SIG-M5 (cell line): ENCODE measurements around the gene PTK7.
A peak's percentile ranks its signal among the peaks of the same experiment; 100 is the strongest.
"Not testable (repeated sequence)": the region's sequence is repeated elsewhere in the genome, so short reads cannot be mapped to it uniquely, and the experiment has no call there.

Experiments
- DNase-seq: peaks from one replicate; lab custom pipeline; 2025; lab: John Stamatoyannopoulos, UW

Gene PTK7

DNA sequence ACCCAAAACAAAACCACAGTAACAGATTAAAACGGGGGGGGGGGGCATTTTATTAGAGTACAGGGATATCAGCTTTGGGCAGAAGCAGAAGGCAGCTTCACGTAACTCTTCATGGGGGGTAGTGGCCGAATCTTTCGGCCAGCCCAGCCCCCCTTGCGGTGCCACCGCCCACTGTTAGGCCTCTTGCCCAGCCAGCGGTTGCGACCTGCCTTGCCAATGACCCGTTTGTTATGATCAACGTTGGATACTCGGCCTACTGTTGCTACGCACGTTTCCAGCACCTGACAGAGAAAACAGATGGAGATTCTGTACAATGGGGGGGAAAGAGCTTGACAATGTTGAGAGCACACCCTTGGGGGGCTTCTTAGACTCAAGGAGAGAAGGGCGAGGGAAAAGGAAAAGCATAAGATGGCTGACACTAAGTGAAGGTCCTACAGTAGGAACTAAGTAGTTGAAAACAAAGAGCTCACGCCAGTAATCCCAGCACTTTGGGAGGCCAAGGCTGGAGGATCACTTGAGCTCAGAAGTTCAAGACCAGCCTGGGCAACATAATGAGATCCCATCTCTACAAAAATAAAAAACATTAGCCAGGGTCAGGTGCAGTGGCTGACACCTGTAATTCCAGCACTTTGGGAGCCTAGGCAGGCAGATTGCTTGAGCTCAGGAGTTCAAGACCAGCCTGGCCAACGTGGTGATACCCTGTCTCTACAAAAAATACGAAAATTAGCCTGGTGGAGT lies 21.7 kb upstream of the PTK7 start:
- no peak for DNase-seq

GRCh38 chr6:43055966-43056365 lies 20.1 kb upstream of the PTK7 start:
- no peak for DNase-seq

- no peak for DNase-seq
These were observed 17.6 kb upstream of the PTK7 start for GRCh38 chr6:43058531-43058930.

DNA sequence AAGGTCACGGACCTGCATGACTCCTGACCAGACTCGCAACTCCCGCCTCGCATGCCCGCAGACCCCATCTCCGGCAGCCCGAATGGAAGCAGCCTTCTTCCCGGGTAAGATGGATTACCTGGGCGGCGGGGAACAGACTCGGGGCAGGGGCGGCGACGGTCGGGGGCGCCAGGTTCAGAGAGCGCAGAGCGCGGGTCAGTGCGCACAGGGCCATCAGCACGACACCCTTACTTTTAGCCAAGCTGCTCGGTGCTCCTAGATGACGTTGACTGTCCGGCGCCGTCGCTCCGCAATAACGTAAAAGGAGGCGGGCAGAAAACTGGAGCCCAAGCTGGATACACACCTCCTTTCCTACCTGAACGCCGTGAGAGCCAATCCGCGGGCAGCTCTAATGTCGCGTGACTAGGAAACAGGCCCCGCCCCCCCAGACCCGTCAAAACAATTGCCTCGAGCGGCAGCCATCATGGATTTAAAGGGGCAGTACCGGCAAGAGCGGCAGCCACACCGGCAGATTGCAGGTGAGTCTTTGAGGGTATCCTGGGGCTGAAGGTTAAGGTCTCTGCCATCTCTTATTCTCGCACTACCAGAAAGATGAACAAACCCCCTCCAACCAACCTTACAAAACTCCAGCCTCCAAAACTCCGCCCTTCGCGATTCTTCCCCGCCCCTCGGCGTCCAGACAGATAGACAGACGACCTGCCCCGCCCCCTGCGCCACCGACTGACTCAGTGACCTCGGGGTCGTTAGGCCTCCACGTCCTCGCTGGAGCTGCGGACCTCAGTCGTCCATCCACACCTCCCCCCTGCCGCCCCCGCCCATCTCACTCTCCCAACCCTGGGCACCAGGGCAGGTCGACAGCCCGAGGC lies 16.7 kb upstream of the PTK7 start, which contains the start of the genes KLC4 and MRPL2:
KLC4 (plus strand) TSS at position 464 of the 866 bp plus-strand sequence. CDS start 1,705 bp downstream, outside the sequence.
MRPL2 (minus strand) TSS at position 267 of the 866 bp plus-strand sequence; CDS start at position 214, 53 bp downstream.
- peak; percentile 78 for DNase-seq

- no peak for DNase-seq
These were observed 15.9 kb upstream of the PTK7 start for GRCh38 chr6:43060034-43060754.

GRCh38 chr6:43060755-43061633 lies 15.1 kb upstream of the PTK7 start:
- no peak for DNase-seq

- no peak for DNase-seq
These were observed 14.3 kb upstream of the PTK7 start for GRCh38 chr6:43061861-43062260.

- no peak for DNase-seq
These were observed 13.3 kb upstream of the PTK7 start for GRCh38 chr6:43062818-43063217.

- no peak for DNase-seq
These were observed 6.0 kb upstream of the PTK7 start for GRCh38 chr6:43070028-43070632.

- no peak for DNase-seq
These were observed 1.1 kb upstream of the PTK7 start for GRCh38 chr6:43074847-43075669.

DNA sequence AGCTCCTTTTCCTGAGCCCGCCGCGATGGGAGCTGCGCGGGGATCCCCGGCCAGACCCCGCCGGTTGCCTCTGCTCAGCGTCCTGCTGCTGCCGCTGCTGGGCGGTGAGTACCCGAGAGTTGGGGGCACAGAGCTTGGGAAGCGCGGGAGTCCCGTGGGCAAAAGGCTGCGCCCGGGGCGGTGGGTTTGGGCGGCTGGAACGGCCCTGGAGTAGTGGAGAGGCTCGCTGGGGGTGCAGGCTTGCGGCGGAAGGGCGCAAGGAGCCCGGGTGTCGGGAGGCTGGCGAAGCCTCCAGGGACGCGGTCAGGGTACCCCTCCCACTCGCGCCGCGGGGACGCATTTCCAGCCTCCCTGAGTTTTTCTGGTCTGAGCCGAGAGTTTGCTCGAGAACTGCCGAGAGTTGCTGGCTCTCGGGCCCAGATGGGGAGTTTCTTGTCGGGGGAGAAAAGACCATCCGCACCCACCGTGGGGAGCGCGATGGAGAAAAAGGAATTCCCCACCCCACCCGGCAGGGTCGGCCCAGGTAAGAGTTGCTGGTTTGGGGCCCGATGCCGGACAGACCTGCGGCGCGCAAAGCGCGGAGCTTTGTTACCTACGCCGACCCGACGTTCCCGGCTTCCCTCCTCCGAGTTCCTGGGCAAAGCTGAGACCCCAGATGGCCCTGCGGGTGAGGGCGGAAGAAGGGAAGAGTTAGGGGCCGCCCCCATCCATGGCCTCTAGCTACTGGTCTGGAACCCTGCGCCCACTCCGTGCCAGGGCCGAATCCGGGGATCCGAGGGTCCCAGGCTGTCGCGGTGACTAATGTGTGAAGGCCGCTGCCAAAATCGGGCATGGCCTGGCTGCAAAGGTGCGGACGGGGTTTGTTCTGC lies 584 bp downstream of the PTK7 start:
- no peak for DNase-seq

DNA sequence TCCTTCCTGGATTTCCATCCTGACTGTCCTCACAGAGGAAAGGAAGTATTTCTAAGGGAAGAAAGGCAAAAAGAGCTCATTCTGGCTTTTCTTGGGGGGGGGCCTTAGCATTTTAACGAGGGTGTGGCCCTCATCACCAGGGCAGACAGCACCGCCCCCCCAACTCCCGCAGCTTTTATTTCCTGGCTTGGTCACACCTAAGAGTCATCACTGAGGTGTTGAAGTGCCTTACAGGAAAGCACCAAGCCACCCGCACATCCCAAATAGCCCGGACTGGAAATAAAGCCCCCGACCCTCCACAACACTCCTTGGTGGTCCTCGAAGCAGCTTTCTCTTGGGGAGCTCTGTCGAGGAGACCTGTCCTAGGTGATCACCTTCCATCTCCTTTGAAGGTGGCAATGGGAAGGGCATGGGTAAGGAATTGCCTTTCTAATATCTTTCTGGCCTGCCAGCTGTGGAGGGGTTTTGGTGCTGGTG lies 1.3 kb downstream of the PTK7 start:
- no peak for DNase-seq

DNA sequence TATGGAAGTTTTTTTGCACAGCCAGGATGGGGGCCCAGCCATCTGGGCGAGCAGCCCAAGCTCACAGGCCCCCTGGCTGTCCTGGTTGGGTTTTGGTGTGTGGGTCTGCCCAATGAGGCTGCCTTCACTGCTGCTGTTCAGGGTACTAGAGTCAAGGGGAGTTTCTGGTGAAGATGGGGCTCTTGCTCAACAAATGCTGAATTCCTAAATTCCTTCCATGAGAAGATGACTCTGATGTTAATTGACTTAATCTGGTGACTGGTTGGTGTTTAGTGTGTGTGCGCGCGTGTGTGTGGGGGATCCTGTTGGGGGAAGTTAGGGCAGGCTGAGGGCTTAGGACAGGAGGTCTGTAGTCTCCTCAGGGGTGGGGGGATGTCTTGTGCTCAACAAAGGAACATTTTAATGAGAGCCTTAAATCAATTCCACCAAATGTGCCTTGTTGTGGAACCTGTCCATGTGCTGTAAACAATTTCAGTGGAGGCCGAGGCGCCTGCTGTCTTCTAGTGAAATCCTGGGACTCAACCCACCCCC lies 1.9 kb downstream of the PTK7 start:
- no peak for DNase-seq

GRCh38 chr6:43078691-43079090 lies 2.6 kb downstream of the PTK7 start:
- DNase-seq, result no peak

- DNase-seq, result no peak
These were observed 4.9 kb downstream of the PTK7 start for GRCh38 chr6:43081043-43081442.

DNA sequence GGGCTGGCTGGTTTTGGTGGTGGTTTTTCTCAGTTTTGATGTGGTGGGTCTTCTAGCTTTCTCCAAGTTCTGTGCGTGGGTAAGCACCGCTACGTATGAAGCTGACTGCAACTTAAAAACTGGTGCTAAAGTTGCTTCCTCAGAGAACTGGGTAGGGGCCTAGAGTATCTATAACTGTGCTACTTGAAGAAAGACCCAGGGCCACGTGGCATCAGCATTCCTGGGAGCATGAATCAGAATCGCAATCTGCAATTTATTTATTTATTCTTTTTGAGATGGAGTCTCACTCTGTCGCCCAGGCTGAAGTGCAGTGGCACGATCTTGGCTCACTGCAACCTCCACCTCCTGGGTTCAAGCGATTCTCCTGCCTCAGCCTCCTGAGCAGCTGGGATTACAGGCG lies 5.8 kb downstream of the PTK7 start:
- DNase-seq, result not testable (repeated sequence)

DNA sequence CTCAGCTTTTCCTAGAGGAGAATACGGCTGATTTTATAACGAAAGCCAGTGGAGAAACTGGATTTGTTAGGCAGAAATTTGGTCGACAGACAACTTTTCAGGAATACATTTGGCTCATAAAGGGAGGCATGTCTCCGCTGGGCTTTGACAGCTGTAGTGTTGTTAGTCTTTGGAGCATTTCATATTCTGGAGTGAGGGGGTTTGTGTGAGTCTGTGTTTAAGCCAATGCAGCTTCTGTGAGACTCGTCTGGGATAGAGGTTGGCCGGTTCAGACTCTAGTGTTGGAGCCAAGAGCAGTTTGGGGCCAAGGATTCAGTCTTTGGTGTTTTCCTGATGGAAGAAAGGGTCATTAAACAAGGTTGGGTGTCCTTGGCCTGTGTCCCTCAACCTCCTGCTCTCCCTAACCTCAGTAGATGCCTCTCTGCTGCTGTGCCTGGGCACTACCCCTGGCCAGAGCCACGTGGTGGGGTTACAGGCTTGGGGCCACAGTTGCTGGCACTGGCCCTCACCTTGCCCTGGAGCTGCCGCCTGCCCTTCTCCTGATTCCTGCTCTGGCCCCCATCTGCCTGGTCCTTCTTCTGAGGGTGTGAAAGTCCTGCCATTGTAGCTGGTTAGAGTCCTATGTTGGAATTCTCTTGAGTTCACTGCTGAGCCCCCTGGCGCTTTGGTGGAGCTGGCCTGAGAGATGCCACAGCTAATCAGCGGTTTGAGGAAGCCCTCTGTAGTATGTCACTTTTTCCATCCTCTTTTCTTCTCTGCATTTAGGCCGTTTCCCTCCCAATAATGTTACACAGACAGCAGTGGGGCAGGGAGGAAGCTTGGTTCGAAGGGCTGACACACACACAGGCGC lies 6.9 kb downstream of the PTK7 start:
- no peak for DNase-seq
